Fibroblast of villous mesenchyme (primary cell): ENCODE data around the gene CABLES1. TPM values are rescaled to one million over a fixed set of nuclear protein-coding genes. Genes with fewer than 3 reads are reported as not detected.
"Not testable (repeated sequence)": the region's sequence is repeated elsewhere in the genome, so short reads cannot be mapped to it uniquely, and the experiment has no call there.

Source experiments
- DNase-seq: peaks from one replicate; pipeline ENCODE4 v3.0.0-alpha.2; 2010; ENCODE audit warnings: low read depth
- H3K4me3 ChIP-seq: 2 replicates; pipeline ENCODE4 v1.5.1; 2011; ENCODE audit warnings: low read depth, mild to moderate bottlenecking, low read length
- CTCF ChIP-seq: IDR thresholded peaks from 2 replicates; pipeline ENCODE4 v1.5.1; 2012; ENCODE audit warnings: low read depth, mild to moderate bottlenecking, low read length; ENCODE audit not compliant: insufficient read depth
- total RNA-seq: library from RNA; depleted of rRNA; stranded (reverse); fragments of >200 nt; gene quantifications from 2 replicates; pipeline ENCODE4 v1.2.3, GENCODE V29; 2012

CABLES1 gene
- total RNA-seq, 1 donor: 0.43 TPM

GRCh38 chr18:23279931-23280330, 144.6 kb downstream of the CABLES1 start:
- no peak overlapping the region for H3K4me3 ChIP-seq
- DNase-seq: no peak
- TF ChIP-seq CTCF: no peak

DNA sequence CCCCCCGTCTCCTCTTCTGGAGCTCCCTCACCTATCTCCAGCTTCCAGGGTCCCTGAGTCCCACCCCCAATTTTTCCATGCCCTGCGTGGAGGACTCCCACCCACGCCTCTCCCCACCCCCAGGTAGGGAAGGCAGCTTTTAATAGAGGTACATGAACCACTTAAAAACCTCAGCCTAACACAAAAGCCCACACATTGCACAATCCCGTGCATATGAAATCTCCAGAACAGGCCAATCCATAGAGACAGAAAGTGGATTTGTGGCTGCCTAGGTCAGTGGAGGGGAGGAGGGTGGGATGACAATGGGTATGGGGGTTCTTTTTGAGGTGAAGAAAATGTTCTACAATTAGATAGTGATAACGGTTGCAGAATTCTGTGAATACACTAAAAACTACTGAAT, 145.6 kb downstream of the CABLES1 start:
- H3K4me3 ChIP-seq: no peak overlapping the region
- DNase-seq: no peak
- no peak for TF ChIP-seq CTCF

DNA sequence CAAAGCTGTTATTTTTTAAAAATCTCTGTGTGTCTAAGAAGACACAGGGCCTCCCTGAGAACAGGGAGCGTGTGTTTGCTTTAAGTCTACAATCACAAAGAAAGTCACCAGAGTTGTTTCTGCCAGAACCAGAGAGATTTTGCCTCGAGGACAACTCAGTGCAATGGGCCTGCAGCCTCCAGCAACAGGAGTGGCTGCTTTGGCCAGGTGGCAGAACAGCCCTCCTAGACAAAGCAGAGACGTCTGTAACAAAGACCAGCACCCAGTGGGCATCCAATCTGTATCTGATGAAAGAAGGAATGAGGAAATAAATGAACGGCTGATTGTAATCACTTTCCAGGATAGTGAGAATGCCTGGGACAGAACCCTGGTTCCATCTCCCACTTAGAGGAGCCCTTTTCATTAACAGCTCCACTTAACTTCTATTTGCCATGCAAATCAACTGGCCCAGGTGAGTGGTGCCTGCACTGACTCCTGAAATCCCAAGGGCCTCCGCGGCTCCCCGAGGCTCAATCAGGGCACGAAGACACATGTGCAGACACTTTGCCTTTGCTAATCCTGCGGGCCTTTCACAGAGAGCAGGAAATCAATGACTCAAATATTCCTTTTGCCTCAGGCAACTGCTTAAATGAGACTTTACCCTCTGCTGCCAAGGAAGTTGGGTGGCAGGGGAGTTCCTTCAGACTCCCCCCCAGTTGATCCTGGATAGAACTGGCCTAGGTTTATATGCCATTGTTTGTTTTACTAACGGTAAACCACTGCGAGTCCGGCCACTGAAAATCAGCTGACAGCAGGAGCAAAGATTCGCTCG, 146.5 kb downstream of the CABLES1 start:
- TF ChIP-seq CTCF: no peak
- DNase-seq: no peak
- H3K4me3 ChIP-seq: no peak overlapping the region

DNA sequence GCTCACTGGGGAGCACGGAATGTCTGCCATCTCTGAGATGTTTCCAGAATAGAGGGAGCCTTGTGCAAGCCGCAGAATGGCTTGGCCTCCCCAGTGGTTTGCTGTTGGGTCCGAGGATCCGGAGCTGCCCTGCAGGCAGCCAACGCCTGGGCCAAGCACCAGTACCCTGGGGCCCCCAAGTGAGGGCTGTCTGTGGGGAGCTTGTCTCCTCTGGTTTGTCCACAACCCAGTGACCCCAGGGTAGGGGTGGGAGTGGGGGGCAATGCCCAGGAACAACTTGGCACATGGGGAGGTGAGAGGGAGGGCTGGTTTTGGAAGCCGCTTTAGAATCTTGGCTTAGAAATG, 147.1 kb downstream of the CABLES1 start:
- DNase-seq: no peak
- TF ChIP-seq CTCF: no peak
- no peak overlapping the region for H3K4me3 ChIP-seq

- H3K4me3 ChIP-seq: no peak overlapping the region
- no peak for DNase-seq
- no peak for TF ChIP-seq CTCF
These were observed 148.7 kb downstream of the CABLES1 start for GRCh38 chr18:23283916-23284430.

GRCh38 chr18:23284629-23285028, 149.3 kb downstream of the CABLES1 start:
- H3K4me3 ChIP-seq: no peak overlapping the region
- no peak for TF ChIP-seq CTCF
- DNase-seq: no peak

GRCh38 chr18:23285581-23285980, 150.3 kb downstream of the CABLES1 start:
- not testable (repeated sequence) for H3K4me3 ChIP-seq, DNase-seq
